HFFc6 (cell line): ENCODE data around the gene EXOC6B. TPM values are rescaled to one million over a fixed set of nuclear protein-coding genes. Genes with fewer than 3 reads are reported as not detected.

Experiments
- DNase-seq: peaks from one replicate; pipeline ENCODE4 v3.0.0-alpha.2; 2018
- H3K27ac Mint-ChIP-seq: 2 replicates; pipeline ENCODE4 v1.8.0; 2020; ENCODE audit warnings: mild to moderate bottlenecking, mixed read lengths
- H3K27me3 Mint-ChIP-seq: 2 replicates; pipeline ENCODE4 v1.8.0; 2021; ENCODE audit warnings: mild to moderate bottlenecking, moderate library complexity, mixed read lengths; ENCODE audit not compliant: insufficient read depth
- H3K36me3 Mint-ChIP-seq: 2 replicates; pipeline ENCODE4 v1.8.0; 2021; ENCODE audit warnings: low read depth, mixed read lengths
- H3K4me1 Mint-ChIP-seq: 2 replicates; pipeline ENCODE4 v1.8.0; 2020; ENCODE audit warnings: low read depth, mixed read lengths
- H3K4me3 Mint-ChIP-seq: 2 replicates; pipeline ENCODE4 v1.8.0; 2020; ENCODE audit warnings: mild to moderate bottlenecking, moderate library complexity, mixed read lengths
- H3K9me3 Mint-ChIP-seq: 2 replicates; pipeline ENCODE4 v1.8.0; 2020; ENCODE audit warnings: mild to moderate bottlenecking, mixed read lengths
- total RNA-seq, 6 experiments: library from RNA; stranded (reverse); fragmentation: NEBNext Ultra II Directional; extraction: Animal tissue kit (Norgen Biotek cat#: 25700); gene quantifications; 2 replicates in 1 of 6; 3 replicates in 5 of 6; pipeline ENCODE4 v1.2.3, GENCODE V29; 2021
- TF ChIP-seq, protein P1 (sequence below): fragments of 200-600 bp; sonication (generic); IDR thresholded peaks from 2 replicates; pipeline ENCODE4 v1.5.0; 2021; ENCODE audit warnings: antibody characterized with exemption, mild to moderate bottlenecking

Gene EXOC6B
- total RNA-seq, 6 experiments from 2014 or later: 24.8 to 33.0 (median 27.4) TPM

- Mint-ChIP-seq H3K27me3 (peaks cover 4% of the 10 kb centered on the region), H3K36me3 (no peaks in the 10 kb centered on the region), H3K9me3 (no peaks in the 10 kb centered on the region), H3K4me3 (no peak overlapping the region), H3K4me1 (no peaks in the 10 kb centered on the region), H3K27ac (no peak overlapping the region)
- no peak for DNase-seq
- TF ChIP-seq, protein P1, sequence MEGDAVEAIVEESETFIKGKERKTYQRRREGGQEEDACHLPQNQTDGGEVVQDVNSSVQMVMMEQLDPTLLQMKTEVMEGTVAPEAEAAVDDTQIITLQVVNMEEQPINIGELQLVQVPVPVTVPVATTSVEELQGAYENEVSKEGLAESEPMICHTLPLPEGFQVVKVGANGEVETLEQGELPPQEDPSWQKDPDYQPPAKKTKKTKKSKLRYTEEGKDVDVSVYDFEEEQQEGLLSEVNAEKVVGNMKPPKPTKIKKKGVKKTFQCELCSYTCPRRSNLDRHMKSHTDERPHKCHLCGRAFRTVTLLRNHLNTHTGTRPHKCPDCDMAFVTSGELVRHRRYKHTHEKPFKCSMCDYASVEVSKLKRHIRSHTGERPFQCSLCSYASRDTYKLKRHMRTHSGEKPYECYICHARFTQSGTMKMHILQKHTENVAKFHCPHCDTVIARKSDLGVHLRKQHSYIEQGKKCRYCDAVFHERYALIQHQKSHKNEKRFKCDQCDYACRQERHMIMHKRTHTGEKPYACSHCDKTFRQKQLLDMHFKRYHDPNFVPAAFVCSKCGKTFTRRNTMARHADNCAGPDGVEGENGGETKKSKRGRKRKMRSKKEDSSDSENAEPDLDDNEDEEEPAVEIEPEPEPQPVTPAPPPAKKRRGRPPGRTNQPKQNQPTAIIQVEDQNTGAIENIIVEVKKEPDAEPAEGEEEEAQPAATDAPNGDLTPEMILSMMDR: no peak
These were observed 688.8 kb downstream of the EXOC6B start for GRCh38 chr2:72136933-72137497.

DNA sequence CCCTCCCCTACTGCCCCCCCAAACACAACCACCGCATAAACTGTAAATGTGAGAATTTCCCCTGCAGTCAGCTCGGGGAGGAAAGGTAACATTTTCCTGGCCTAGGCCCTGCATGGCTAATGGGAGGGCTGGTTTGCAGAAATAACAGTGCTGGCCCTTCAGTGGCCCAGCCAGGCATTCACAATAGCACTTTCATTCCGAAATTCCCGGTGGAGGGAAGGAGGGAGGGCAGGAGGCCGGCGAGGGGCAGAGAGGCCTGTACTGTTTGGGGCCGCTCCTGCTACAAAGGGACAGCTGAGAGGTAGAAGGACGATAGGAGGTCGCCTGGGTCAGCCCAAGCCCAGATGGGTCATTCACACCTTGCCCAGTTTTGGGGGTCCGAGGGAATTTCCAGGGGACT lies 689.5 kb downstream of the EXOC6B start:
- DNase-seq: no peak
- TF ChIP-seq, protein P1: no peak
- Mint-ChIP-seq H3K4me3 (no peak overlapping the region), H3K36me3 (no peaks in the 10 kb centered on the region), H3K4me1 (no peaks in the 10 kb centered on the region), H3K9me3 (no peaks in the 10 kb centered on the region), H3K27ac (no peak overlapping the region), H3K27me3 (peaks cover 4% of the 10 kb centered on the region)

DNA sequence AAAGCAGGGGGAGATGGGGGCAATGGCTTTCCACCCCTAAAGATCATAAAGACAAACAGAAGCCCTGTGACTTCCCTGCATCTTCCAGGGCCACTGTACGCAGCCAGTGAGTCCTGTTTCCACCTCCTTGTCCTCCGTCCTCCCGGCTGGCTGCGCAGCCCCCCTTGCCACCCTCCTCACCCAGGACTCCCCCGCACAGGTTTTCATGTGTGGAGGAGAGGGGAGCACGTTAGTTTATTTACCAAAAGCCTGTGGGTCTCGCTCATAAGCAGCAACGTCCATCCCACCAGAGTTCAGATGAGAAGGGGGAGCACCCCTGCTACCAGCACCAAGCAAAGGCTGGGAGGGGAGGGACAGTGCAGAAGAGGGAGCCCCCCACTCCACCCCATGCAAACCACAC lies 689.9 kb downstream of the EXOC6B start:
- no peak for DNase-seq
- TF ChIP-seq, protein P1: no peak
- Mint-ChIP-seq H3K27me3 (peaks cover 4% of the 10 kb centered on the region), H3K36me3 (no peaks in the 10 kb centered on the region), H3K4me3 (no peak overlapping the region), H3K9me3 (no peaks in the 10 kb centered on the region), H3K27ac (no peak overlapping the region), H3K4me1 (no peaks in the 10 kb centered on the region)

DNA sequence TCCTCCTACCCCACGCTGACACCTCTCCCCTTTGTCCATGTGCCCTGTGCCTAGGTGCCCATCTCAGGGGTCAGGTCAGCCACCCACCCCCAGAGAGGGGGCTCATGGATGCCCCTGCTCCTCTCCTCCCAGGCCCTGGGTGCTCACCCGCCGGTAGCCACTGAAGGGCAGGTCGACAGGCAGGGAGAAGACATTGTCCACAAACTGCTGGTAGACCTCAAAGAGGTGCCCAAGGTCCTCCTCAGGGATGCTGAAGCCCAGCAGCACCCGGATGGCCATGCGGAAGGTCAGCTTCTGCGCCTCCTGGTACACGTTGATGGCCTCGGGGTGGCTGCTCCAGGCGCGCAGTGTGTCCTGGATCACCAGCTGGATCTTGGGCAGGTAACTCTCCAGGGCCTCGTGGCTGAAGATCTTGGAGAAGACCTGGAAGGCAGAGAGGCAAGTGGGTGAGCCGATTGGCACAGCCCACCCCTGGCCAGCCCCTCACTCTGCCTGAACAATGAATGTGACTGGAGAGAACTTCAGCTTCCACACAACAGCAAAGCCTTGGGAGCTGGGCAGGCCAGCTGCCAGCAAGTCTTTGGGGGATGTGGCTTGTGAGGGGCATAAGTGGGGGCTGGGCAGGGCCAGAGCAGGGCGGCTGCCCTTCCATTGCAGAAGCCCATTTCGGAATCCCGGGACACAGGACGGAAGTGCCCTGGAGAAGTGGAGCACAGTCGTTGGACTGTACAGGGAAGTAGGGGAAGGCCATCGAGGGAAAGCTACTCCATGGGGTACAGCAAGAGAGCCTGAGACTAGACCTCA lies 690.6 kb downstream of the EXOC6B start:
- Mint-ChIP-seq H3K27ac (no peak overlapping the region), H3K4me1 (no peaks in the 10 kb centered on the region), H3K9me3 (no peaks in the 10 kb centered on the region), H3K27me3 (peaks cover 4% of the 10 kb centered on the region), H3K36me3 (no peaks in the 10 kb centered on the region), H3K4me3 (no peak overlapping the region)
- no peak for DNase-seq
- TF ChIP-seq, protein P1: no peak

GRCh38 chr2:72134408-72134996 lies 691.3 kb downstream of the EXOC6B start:
- Mint-ChIP-seq H3K9me3 (no peaks in the 10 kb centered on the region), H3K4me3 (no peak overlapping the region), H3K27me3 (peaks cover 6% of the 10 kb centered on the region), H3K27ac (no peak overlapping the region), H3K4me1 (no peaks in the 10 kb centered on the region), H3K36me3 (no peaks in the 10 kb centered on the region)
- TF ChIP-seq, protein P1: no peak
- DNase-seq: no peak
